PC-9 (cell line): Measurements from ENCODE around the gene AQP2. TPM values are rescaled to one million over a fixed set of nuclear protein-coding genes. Genes with fewer than 3 reads are reported as not detected.

Experiments
- BruUV-seq: library from RNA; stranded (reverse); fragments of 400-500 nt; replicated peaks from 2 replicates; lab custom pipeline; 2021; lab: Mats Ljungman, UMichigan
- CTCF ChIA-PET: fragments of 300-600 bp; sonication (Branson Sonifier 250); formaldehyde crosslinking; loops from one replicate; lab custom pipeline; 2022; ENCODE audit warnings: antibody characterized with exemption; lab: Charles Lee
- POLR2A ChIA-PET: fragments of 300-600 bp; sonication (Branson Sonifier 250); formaldehyde crosslinking; loops from one replicate; lab custom pipeline; 2022; ENCODE audit warnings: antibody characterized with exemption; ENCODE audit not compliant: unreplicated experiment; lab: Charles Lee
- DNase-seq, 2 experiments: peaks; one replicate each; pipeline versions ENCODE4 v3.0.0 to v3.0.0-alpha.2; 2015 to 2022; ENCODE audit warnings: mixed read lengths in 1 of 2
- H2AFZ ChIP-seq: fragments of 200-600 bp; sonication (generic); 2 replicates; pipeline ENCODE4 v1.8.1; 2017; ENCODE audit warnings: antibody characterized with exemption
- H3F3A ChIP-seq: fragments of 200-600 bp; sonication (generic); 2 replicates; pipeline ENCODE4 v1.8.1; 2017; ENCODE audit warnings: antibody characterized with exemption, mild to moderate bottlenecking, low read depth; ENCODE audit not compliant: insufficient read depth
- H3K27ac ChIP-seq: fragments of 200-600 bp; sonication (generic); 2 replicates; pipeline ENCODE4 v1.6.1; 2016; ENCODE audit warnings: mixed run types
- H3K27me3 ChIP-seq: fragments of 200-600 bp; sonication (generic); 2 replicates; pipeline ENCODE4 v1.6.1; 2016; ENCODE audit warnings: low read depth, mixed run types; ENCODE audit not compliant: insufficient read depth
- H3K36me3 ChIP-seq: fragments of 200-600 bp; sonication (generic); 2 replicates; pipeline ENCODE4 v1.6.1; 2016; ENCODE audit warnings: low read depth, mixed run types
- H3K4me1 ChIP-seq: fragments of 200-600 bp; sonication (generic); replicated peaks from 2 replicates; pipeline ENCODE4 v1.6.1; 2016; ENCODE audit warnings: mixed run types; ENCODE audit not compliant: insufficient read depth
- H3K4me2 ChIP-seq: fragments of 200-600 bp; sonication (generic); 2 replicates; pipeline ENCODE4 v1.6.1; 2017; ENCODE audit warnings: mixed run types
- H3K4me3 ChIP-seq: fragments of 200-600 bp; sonication (generic); 2 replicates; pipeline ENCODE4 v1.6.1; 2016; ENCODE audit warnings: mixed run types
- H3K79me2 ChIP-seq: fragments of 200-600 bp; sonication (generic); 2 replicates; pipeline ENCODE4 v1.6.1; 2017; ENCODE audit warnings: low read depth, mixed run types
- H3K9me2 ChIP-seq: fragments of 200-600 bp; sonication (generic); 2 replicates; pipeline ENCODE4 v1.8.1; 2017; ENCODE audit warnings: mild to moderate bottlenecking; ENCODE audit not compliant: insufficient read depth
- H3K9me3 ChIP-seq: fragments of 200-600 bp; sonication (generic); 2 replicates; pipeline ENCODE4 v1.8.1; 2016; ENCODE audit warnings: low read depth; ENCODE audit not compliant: insufficient read depth
- H4K20me1 ChIP-seq: fragments of 200-600 bp; sonication (generic); 2 replicates; pipeline ENCODE4 v1.8.1; 2017; ENCODE audit not compliant: insufficient read depth
- EZH2 ChIP-seq: fragments of 200-600 bp; sonication (generic); IDR thresholded peaks from 2 replicates; pipeline ENCODE4 v1.8.0; 2017; ENCODE audit warnings: antibody characterized with exemption, low read depth
- intact Hi-C: fragments of 100-400 bp; cut with micrococcal nuclease; formaldehyde crosslinking; loops from one replicate; pipeline ENCODE4 v1.10.0; 2022; ENCODE audit not compliant: unreplicated experiment
- total RNA-seq: library from RNA; stranded (reverse); gene quantifications from 2 replicates; pipeline ENCODE4 v1.2.3, GENCODE V29; 2021
- TF ChIP-seq, protein P1 (sequence below): fragments of 200-600 bp; sonication (generic); conservative IDR thresholded peaks from 2 replicates; pipeline ENCODE4 v1.6.1; 2017; ENCODE audit warnings: mixed run types, antibody characterized with exemption, mild to moderate bottlenecking, moderate library complexity

Gene AQP2
- total RNA-seq, 1 experiment from 2014 or later, result not detected

DNA sequence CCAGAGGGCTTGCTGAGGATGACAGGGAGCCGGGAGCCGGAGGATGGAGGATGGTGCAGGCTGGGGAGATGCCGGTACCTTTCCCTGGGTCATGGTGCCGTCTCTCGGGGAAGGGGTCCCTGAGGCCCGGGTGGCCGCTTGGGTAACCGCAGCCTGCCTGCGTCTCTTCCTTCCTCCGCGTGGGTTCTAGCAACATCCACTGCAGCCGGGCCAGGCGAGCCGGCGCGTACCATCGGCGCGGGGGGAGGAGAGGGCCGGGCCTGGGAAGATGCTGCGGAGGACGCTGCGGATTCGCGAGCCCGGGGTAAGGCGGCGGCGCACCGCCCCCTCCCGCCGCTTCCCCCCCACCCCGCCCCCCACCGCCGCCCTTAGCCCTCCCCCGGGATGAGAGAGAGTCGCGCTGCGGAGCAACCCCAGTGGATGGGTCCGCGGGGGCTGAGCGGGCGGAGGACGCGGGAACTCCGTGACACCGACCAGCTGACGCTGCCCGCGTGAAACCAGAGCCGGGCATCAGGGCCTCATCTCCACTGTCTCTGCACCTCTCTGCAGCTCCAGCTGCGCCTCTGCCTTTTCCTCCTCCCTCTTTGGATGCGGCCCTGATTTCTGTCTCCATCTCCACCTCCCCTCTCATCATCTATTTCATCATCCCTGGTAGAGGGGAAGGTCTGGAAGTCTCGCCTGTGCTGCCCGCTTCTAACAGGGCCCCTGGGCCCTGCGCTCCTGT, 46.7 kb upstream of the AQP2 start, which contains the start of gene FAIM2:
Gene FAIM2 (minus strand): TSS at position 201 of the 724 bp plus-strand sequence. CDS start 108 bp downstream, at position 93.
- intact Hi-C loops, result no loop called here
- Histone ChIP-seq H2AFZ (no peak within 1 kb of the TSS), H3K36me3 (no peaks in the 10 kb centered on the region), H3F3A (peaks cover 4% of the 10 kb centered on the region; the same call in 1 of the 2 replicates), H3K4me2 (no peak within 1 kb of the TSS), H3K9me3 (no peaks in the 10 kb centered on the region), H4K20me1 (no peaks in the 10 kb centered on the region), H3K4me3 (no peak within 1 kb of the TSS), H3K27ac (no peak within 1 kb of the TSS), H3K27me3 (no peaks in the 10 kb centered on the region), H3K4me1 (no peaks in the 10 kb centered on the region), H3K9me2 (no peaks in the 10 kb centered on the region), H3K79me2 (no peaks in the 10 kb centered on the region)
- TF ChIP-seq EZH2, result no peak
- TF ChIP-seq, protein P1, sequence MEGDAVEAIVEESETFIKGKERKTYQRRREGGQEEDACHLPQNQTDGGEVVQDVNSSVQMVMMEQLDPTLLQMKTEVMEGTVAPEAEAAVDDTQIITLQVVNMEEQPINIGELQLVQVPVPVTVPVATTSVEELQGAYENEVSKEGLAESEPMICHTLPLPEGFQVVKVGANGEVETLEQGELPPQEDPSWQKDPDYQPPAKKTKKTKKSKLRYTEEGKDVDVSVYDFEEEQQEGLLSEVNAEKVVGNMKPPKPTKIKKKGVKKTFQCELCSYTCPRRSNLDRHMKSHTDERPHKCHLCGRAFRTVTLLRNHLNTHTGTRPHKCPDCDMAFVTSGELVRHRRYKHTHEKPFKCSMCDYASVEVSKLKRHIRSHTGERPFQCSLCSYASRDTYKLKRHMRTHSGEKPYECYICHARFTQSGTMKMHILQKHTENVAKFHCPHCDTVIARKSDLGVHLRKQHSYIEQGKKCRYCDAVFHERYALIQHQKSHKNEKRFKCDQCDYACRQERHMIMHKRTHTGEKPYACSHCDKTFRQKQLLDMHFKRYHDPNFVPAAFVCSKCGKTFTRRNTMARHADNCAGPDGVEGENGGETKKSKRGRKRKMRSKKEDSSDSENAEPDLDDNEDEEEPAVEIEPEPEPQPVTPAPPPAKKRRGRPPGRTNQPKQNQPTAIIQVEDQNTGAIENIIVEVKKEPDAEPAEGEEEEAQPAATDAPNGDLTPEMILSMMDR, result no peak
- CTCF ChIA-PET, result no interaction called here
- BruUV-seq, result no TSS peak
- POLR2A ChIA-PET, result no interaction called here
- DNase-seq, result no peak

DNA sequence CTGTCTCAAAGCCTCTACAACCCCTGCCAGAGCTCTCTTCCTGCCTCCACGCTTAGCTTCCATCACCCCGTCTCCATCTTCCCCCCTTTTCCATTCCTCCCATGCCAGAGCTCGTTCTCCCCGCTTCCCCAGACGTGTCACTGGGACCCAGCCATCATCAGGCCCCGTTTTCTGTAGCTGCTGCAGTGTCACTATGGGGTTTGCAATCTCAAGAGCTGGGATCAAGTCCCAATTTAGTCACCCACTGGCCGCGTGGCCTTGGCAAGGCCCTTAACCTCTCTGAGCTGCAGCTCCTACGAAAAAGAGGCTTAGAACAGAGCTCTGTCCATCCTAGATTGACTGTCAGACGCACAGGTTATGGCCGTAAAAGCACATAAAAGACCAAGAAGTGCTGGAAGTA, 45.9 kb upstream of the AQP2 start:
- H3K9me2 ChIP-seq, result no peaks in the 10 kb centered on the region
- peaks cover 4% of the 10 kb centered on the region; the same call in 1 of the 2 replicates for H3F3A ChIP-seq
- H2AFZ ChIP-seq, result no peak overlapping the region
- no peak overlapping the region for H3K4me2 ChIP-seq
- BruUV-seq, result no TSS peak
- no peak for TF ChIP-seq EZH2
- TF ChIP-seq, protein P1, result no peak
- no peak for DNase-seq
- H3K9me3 ChIP-seq, result no peaks in the 10 kb centered on the region
- no peak overlapping the region for H3K27ac ChIP-seq
- POLR2A ChIA-PET, result no interaction called here
- CTCF ChIA-PET, result no interaction called here
- H4K20me1 ChIP-seq, result no peaks in the 10 kb centered on the region
- H3K4me3 ChIP-seq, result no peak overlapping the region
- intact Hi-C loops, result no loop called here
- H3K27me3 ChIP-seq, result no peaks in the 10 kb centered on the region
- H3K79me2 ChIP-seq, result no peaks in the 10 kb centered on the region
- H3K4me1 ChIP-seq, result no peaks in the 10 kb centered on the region
- no peaks in the 10 kb centered on the region for H3K36me3 ChIP-seq

DNA sequence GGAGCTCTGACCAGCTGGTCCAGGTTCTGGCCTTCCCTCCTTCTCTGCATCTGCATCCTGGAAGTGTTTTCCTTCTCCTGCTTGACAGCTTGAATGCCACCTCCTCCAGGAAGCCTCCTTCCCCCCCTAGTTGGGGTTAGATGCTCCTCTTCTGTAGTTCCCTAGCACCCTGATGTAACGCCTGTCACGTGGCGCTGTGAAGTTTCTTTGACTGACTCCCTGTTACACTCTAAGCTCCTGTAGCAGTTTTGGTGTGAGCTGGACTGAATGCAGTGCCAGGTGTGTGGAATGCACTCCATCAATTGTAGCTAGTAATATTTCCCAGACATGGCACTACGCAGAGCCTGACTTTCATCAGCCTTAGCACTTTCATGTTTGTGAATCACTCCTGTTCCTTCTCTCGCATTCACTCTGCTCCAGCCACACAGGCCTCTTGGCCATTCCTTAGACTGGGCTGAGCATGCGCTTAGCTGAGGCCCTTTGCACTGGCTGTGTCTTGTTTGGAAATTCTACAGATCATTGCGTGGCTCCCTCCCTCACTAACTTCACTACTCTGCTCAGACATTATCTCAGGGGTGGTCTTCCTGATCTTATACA, 44.7 kb upstream of the AQP2 start:
- no peaks in the 10 kb centered on the region for H4K20me1 ChIP-seq
- no peak overlapping the region for H3K4me3 ChIP-seq
- no peaks in the 10 kb centered on the region for H3K4me1 ChIP-seq
- TF ChIP-seq, protein P1, result no peak
- no peak for TF ChIP-seq EZH2
- no peaks in the 10 kb centered on the region for H3K9me3 ChIP-seq
- BruUV-seq, result no TSS peak
- H3F3A ChIP-seq, result peaks cover 4% of the 10 kb centered on the region; the same call in 1 of the 2 replicates
- H3K79me2 ChIP-seq, result no peaks in the 10 kb centered on the region
- H3K27ac ChIP-seq, result no peak overlapping the region
- CTCF ChIA-PET, result interaction anchor here (0.6 kb wide), 1 partner anchor 1105 kb away, joined by 6 read pairs; no protein-coding TSS in a partner anchor
- no peaks in the 10 kb centered on the region for H3K36me3 ChIP-seq
- no peak for DNase-seq
- POLR2A ChIA-PET, result no interaction called here
- H3K4me2 ChIP-seq, result no peak overlapping the region
- H3K27me3 ChIP-seq, result no peaks in the 10 kb centered on the region
- no peaks in the 10 kb centered on the region for H3K9me2 ChIP-seq
- no peak overlapping the region for H2AFZ ChIP-seq
- intact Hi-C loops, result loop anchor here (5.0 kb wide), 1 partner anchor 39 kb away; no protein-coding TSS in a partner anchor
